ENCODE measurements around the gene HOXC5.

HOXC5 gene

GRCh38 chr12:53995378-53996239 is 37.2 kb upstream of the HOXC5 start:
- no peak for DNase-seq (ENCODE audit: low spot score)

- DNase-seq (ENCODE audit: low spot score) = no peak
Observed at GRCh38 chr12:53996240-53997203, 36.3 kb upstream of the HOXC5 start.

GRCh38 chr12:53997204-53998109 is 35.4 kb upstream of the HOXC5 start:
- no peak for DNase-seq (ENCODE audit: low spot score)

- no peak for DNase-seq (ENCODE audit: low spot score)
Observed at GRCh38 chr12:53998110-53998899, 34.5 kb upstream of the HOXC5 start.

- DNase-seq (ENCODE audit: low spot score) = no peak
Observed at GRCh38 chr12:53998900-53999236, 34.0 kb upstream of the HOXC5 start.

- DNase-seq (ENCODE audit: low spot score) = no peak
Observed at GRCh38 chr12:53999559-54000115, 33.2 kb upstream of the HOXC5 start.

- DNase-seq (ENCODE audit: low spot score) = no peak
Observed at GRCh38 chr12:54000116-54001114, 32.4 kb upstream of the HOXC5 start, which contains the start of gene HOXC9. Gene HOXC9 (plus strand): TSS chr12:54000161. CDS start chr12:54000189, 28 bp downstream.

- DNase-seq (ENCODE audit: low spot score) = no peak
Observed at GRCh38 chr12:54001283-54002187, 31.3 kb upstream of the HOXC5 start.

GRCh38 chr12:54002278-54002914 is 30.5 kb upstream of the HOXC5 start:
- no peak for DNase-seq (ENCODE audit: low spot score)

GRCh38 chr12:54002915-54003389 is 29.9 kb upstream of the HOXC5 start:
- DNase-seq (ENCODE audit: low spot score) = no peak

GRCh38 chr12:54003625-54004024 is 29.2 kb upstream of the HOXC5 start:
- no peak for DNase-seq (ENCODE audit: low spot score)

GRCh38 chr12:54004063-54004840 is 28.6 kb upstream of the HOXC5 start:
- no peak for DNase-seq (ENCODE audit: low spot score)

- no peak for DNase-seq (ENCODE audit: low spot score)
Observed at GRCh38 chr12:54004841-54005530, 27.9 kb upstream of the HOXC5 start.

GRCh38 chr12:54005531-54005852 is 27.4 kb upstream of the HOXC5 start:
- DNase-seq (ENCODE audit: low spot score) = no peak

- peak; percentile 98 for DNase-seq (ENCODE audit: low spot score)
Observed at GRCh38 chr12:54005853-54006558, 26.8 kb upstream of the HOXC5 start.
